Activated T-cell treated with anti-CD3 and anti-CD28 coated beads, Interleukin-2, amount 50 U/mL, for 48 hours (primary cell): ENCODE results near the gene KRT85.

Experiments used
- DNase-seq, 2 experiments: peaks; one replicate each; pipeline ENCODE4 v3.0.0-alpha.2; 2020

KRT85 gene

DNA sequence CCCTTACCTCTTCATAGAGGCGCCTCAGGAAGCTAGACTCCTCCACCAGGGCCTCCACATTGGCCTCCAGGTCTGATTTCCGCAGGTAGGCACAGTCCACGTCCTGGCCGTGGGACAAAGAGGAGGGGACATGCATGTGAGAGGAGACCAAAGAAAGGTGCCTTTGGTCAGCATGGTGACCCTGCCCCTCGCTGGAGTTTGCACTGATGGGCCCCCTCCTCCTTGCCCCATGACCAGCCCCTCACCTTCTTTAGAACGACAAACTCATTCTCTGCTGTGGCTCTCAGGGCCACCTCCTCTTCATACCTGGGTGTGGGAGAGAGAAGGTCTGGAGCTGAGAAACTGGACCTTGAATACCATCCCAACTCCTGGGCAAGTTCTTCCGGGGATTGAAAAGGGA lies 3.2 kb downstream of the KRT85 start:
- DNase-seq, result no peak

DNA sequence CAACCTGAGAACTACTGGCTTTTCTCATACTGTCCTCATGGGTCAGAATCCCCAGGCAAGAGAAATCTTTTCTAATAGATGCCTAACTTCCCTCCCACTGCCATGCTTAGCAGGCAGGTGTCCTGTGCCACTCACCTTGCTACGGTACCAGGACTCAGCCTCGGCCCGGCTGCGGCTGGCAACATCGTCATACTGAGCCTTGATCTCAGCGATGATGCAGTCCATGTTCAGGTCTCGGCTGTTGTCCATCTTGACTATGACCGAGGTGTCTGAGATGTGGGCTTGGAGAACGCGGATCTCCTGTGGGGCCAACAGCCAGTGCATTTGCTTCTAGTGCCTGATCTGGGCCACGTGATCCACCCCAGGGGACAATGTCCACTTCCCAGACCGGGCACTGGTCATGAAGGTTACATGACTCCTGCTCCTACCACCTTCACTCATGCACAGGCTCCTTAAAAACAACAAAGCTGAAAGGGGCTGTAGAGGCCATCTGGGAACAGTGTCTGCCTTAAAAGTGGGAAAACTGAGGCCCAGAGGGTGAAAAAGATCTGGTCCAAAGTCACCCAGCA lies 4.1 kb downstream of the KRT85 start:
- DNase-seq, result no peak

DNA sequence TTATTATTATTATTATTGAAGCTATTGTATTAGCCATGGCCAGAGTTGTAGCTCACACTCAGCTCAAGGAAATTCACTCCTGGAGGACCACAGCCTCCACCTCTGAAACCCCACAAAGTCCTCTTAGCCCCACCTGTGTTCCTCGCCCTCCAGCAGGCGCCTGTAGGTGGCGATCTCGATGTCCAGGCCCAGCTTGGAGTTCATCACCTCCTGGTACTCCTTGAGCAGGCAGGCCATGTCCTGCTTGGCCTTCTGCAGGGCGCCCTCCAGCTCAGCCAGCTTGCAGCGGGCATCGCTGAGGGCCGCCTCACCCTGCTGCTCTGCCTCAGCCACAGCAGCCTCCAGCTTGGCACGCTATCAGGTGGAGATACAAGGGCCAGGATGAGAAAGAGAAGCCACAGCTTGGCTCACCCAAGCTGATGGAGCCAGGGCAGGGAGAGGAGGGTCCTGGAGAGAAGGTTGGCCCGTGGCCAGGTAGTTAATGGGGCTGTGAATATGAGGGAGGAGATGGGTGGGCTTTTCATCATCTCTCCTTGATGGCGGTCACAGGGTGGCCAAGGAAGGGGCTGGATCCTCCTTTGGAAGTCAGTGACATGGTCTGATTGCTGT lies 5.1 kb downstream of the KRT85 start:
- DNase-seq, result peak in 1 of 2 experiments; percentile 32

DNA sequence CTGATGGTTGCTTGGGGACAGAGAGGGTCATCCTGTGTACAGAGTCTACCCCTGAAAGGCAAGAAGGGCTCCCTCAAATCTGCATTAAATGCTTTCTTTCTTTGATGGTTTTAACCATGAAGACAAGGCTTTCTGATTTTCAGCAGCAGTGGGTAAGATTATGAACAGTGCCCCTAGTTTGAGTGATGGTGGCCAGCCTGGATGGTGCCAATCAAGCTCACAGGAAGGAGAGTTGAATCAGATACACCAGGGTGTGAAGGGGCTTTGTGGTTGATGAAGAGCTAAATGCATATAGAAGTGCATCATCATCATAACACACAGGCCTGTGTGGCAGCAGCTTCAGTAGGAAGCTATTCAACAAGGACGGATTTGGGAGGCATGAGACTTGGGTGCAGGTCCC lies 5.7 kb downstream of the KRT85 start:
- no peak for DNase-seq

DNA sequence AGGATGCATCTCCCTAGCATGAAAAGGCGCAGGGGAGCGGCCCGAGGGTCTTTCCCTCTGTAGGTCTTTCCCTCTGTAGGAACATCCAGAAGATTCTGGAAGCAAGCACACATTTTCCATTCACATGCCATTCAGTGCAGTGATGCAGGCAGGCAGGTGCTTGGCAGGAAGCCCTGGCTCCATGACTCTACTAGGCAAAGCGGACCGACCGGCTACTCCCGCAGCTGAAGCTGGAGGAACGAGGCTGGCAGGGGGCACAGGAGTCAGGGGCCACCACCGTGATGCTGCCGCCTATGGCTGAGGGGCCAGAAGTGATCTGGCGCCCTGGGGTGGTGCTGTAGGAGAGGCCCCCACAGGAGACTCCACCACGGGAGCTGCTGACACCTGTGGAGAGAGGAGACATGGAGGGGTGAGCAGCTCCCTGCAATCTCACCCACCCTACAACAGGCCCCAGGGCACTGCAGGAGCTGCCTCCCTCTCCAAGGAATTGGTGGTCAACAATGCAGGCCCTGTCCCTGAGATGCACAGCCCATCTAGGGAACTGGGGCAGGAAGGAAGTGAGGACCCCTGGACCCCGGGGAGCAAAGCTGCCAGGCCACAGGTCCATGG lies 6.5 kb downstream of the KRT85 start:
- no peak for DNase-seq

DNA sequence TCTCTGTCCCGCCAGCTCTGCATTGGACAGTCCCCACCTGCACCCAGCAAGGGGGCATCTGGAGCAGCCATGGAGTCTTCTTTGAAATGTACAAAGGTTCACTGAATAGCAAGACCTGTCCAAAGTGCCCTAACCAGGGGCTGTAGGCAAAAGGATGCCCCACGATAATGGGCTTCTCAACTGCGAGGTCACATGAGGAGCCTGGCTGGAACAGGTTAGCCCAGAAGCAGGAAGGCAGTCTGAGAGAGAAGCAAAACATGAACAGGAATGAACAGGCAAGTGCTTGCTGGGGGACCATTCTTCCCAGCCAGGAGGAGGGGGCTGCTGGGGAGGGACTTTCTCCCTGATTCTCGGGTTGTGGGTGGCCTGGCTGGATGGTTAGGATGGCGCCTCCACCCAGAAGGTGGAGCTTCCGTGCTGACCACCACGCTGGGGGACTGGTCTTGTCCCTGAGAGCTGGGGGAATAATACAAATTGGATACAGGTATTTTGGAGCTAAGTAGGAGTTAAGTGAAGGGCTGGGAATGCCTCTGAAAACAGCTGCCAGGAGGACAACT lies 7.1 kb downstream of the KRT85 start:
- DNase-seq, result no peak

DNA sequence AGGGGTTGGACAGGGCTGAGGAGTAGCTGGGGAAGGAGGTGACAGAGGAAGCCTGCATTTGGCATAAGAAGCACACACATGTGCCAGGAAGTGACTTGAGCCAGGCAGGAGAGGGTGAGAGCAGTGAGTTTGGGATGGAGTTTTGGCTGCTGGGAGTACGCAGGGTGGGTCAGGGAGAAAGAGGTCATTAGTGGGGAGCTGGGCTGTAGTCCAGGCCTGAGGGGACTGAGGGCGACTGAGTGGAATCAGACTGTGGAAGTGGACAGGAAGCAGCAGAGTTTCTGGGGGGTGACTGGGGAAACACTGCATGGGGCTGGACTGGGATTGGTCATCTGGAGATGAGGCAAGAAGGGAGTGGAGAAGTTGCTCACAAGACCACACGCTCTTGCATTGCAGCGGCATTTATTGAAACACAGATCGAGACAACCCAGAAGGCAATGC lies 7.6 kb downstream of the KRT85 start:
- DNase-seq, result no peak

DNA sequence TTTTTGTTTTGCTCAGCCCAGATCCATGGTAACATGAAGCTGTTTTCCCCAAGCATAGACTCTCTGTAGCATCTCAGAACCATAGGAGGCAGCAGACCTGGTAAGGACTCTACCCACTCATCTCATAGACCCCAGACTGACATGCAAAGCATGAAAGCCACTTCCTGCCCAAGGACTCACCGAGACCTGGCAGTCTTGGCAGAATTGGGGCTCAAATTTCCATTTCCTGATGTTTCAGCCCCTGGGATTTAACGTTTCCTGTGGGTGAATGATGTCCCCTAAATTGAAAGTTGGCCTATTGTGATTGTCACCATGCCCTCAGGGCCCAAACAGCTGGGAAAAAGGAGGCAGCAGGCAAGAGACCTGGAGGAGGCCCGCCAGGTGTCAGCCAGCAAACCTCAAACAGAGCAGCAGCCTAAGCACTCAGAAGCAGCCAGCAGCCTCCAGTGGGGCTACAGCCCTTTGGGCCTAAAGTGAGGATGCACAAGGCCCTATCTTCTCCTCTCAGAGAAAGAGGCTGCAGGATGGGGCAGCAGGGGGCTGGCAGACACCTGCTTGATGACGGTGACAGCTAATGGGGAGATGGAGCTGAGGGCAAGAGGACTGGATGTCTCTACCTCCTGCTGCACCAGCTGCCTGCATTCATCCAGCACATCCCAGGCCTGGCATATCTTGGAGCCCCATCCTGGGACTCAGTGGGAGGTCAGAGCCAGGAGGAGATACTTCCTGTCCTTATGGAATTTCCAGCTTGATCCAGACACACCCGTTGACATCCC lies 8.5 kb downstream of the KRT85 start:
- DNase-seq, result peak; percentile 29 to 33

DNA sequence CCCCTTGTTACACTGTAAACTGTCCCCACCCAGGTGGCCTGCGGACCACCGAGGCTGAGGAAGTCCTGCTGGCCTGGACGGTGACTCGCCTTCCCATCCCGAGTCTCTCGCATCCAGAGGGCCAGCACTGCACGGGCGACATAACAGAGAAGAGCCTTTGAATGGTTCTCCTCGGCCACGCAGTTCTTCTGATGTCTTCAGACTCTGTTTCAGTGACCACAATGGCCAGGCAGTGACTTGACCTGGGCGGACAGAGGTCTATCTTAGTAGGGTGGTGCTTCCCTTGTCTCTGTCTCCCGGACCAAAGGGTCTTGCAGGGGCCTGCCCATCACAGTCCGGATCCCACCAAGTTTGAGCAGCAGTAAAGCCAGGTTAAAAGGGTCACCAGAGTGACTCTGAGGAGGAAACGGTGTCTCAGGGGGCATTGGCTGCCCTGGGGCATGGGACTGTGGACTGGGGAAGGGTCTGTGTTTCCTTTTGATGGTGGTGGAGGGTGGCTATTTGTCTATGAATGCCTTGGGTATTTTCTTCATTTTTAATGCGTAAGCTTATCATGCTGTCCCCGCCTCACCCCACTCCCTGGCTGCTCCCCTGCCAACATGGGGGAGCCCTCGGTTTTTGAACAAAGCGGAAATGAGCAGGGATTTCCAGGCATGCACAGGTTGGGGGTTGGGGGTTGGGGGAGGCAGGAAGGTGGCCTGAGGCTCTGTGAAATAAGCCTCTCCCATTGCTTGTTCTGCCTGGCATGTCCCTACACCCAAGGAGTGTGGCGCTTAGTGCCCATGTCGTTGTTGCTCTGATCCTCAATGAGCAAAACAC lies 10.3 kb downstream of the KRT85 start:
- no peak for DNase-seq

DNA sequence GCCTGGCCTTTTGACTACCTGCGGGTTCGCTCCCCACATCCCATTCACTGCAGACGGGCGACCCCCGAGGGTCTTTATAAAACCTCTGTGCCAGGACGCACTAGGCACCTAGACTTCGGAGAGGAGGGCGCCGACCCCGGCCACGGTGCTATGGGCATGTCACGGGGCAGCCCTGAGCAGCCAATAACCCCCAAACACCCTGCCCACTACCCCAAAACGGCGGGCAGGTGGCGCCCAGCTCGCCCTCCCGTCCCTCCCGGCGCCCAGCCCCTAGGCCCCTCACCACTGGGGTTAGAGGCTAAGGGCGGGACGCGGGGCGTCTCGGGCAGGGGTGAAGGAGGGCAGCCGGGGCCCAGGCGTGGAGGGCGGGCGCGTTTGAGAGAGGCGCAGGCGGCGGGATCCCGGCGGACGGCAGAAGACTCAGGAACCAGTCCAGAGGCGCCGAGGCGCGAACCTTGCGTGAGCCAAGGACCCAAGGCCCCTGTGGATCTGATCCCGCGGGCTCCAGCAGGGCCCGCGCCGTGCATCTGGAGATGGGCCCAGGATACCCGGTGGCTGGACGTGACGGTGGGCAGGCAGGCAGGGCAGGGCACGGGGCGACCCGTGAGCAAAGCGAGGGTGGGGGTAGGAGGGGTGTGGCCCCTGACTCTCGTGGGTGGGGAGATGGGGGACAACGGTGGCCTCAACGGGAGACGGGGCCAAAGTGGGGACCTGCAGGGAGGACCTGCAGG lies 11.1 kb downstream of the KRT85 start:
- DNase-seq, result no peak

DNA sequence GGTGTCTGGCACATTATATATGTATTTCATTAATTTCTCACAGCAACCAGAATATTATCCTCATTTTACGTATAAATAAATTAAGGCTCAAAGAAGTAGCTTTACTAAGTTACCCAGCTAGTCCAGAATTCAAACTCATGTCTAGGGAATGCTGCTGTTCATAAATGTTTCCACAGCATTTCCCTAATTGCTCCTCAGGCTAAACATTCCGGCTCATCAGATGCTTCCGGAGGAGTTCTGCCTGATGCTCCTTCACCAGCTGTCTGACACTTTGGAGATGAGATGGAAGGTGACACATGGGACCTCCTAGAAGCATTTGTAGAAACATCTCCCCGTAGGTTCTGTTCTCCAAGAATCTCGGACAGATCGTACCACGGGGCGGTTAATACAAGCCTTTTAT lies 12.1 kb downstream of the KRT85 start:
- no peak for DNase-seq

DNA sequence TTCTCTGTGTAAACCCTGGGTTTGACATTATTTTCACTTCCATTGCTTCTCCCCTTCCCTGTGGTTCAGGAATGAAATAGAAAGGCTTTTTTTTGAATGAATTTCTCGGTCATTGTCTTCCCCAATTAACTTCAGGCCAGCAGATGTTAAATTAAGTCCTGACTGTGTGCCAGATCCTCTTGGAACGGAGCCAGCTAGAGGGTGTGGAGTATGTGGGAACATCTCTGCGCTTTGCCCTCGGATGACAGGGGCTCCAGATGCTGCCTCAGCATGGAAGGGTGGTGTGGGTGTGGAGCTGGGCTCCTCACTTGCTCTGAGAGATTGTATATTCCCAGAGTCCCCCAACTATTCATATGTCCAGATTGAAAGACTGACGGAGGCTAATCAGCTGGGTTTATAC lies 13.1 kb downstream of the KRT85 start:
- no peak for DNase-seq

DNA sequence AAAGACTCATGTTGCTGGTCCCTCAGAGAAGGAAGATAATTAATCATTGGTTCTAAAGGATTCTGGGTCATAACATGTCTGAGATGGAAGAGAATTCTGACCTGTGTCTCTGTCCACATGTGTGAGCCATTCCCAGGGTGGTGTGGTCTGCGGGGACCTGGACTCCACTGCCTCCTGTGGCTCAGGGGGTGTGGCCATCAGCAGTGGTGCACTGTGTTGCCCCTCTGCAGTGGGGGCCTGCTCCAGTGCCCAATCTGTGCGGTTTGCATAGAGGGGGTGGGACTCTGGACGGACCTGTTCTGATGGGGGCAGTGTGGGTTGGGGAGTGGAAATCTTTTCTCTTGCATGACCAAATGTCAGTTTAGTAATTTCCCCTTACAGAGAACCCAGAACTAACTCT lies 13.5 kb downstream of the KRT85 start:
- DNase-seq, result no peak

DNA sequence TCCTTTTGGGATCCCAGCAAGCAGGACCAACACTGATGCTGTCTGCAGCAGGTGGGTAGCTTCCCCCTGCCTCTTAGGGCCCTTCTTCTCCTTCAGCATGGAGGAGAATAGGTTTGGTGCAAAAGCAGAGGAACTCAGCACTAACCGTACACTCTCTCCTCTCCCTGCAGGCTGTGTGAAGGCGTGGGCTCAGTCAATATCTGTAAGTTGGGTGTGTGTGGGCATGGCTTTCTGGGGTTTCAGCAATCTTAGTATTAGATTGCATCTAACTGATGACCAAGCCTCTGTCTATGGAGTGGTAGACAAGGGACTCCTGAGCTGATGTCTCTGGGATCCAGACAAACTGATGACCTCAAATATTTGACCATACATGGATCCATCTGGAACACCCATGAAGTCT lies 14.3 kb downstream of the KRT85 start:
- DNase-seq, result no peak

DNA sequence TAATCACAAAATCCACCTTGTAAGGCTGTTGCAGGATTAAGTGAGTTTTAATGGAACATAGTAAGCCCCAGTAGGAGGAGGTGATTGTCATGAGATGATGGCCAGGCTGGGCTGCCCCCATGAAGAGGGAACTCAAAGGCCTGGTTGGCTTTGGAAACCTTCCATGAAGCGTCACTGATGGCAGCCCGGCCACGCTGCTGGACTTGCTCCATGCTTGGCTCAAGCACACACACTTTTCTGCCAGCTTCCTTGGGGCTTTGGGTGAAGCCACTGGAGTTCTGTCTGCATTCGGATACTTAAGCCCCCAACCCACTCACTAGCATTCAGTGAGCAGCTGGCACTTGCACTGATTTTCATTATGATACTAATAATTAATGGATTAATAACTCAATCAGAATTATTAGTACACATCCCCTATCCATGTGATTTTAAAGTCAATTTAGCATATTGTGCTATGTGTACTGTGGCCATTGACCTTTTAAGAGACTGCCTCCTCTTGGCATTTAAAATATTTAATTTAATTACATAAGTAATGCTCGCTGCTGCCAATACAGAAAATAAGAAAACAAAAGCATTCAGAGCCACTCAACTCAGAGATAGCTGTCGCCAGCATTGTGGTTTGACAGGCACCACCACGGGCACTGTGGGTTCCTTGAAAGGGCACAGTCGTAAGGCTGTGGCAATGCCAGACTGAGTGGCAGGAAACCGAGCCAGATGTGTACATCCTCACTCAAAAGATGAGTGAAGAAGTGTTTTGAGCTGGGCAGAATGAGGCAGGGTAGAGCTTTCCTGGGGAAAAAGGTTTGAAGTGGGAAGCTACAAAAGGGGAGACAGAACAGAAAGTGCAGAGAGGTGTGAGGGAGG lies 15.9 kb downstream of the KRT85 start:
- peak; percentile 44 to 53 for DNase-seq

DNA sequence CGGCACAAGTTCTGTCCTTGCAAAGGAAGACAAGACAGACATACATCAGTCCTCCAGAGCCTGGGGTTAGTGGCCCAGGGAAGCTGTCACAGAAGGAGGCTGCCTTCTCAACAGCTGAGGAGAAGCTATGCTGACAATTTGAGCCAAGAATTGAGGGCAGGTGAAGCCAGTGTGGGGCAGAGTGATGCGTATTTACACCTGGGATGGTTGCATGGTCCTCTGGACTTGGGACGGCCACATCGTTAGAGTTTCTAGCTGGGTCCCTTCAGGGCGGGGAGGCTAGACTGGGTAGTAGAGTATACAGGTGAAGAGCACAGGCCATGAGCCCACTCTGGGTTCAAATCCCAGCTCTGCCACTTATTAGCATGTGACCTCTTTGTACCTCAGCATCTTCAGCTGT lies 16.5 kb downstream of the KRT85 start:
- no peak for DNase-seq

DNA sequence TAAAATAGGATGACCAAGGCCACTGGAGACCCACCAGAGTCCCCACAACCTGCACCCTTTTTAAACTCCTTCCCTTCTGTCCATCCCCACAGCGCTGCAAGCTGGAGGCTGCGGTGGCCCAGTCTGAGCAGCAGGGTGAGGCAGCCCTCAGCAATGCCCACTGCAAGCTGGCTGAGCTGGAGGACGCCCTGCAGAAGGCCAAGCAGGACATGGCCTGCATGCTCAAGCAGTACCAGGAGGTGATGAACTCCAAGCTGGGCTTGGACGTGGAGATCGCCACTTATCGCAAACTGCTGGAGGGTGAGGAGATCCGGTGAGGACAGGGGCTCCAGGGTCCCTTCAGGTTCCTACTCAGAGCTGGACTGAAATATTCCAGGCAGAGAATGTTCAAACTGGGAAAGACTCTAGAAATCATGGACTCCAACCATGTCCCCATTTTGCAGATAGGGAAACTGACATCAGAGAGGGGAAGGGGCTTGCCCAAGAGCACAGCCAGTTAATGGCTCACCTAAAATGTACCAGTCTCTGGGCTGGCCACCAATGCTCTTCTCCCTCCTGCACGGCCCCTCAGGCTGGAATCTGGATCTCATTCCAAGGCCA lies 17.2 kb downstream of the KRT85 start:
- no peak for DNase-seq

DNA sequence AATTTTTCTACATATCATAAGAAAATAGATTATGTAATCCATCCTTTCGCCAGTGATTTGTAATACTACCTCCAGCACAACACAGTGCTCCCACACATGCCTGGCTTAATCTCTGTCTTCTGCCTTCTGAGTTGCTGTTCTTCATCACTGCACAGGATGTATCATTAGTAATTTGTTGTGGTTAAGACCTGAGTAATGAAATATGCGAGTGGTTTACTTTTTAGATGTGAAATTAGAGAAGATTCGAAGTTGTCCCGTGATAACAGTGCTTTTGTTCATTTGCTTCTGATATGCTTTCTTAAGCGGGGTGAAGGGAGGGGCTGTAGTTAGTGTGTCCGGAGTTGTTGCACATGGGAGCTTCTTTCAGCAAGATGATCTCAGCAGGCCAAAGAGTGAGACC lies 18.1 kb downstream of the KRT85 start:
- DNase-seq, result no peak

DNA sequence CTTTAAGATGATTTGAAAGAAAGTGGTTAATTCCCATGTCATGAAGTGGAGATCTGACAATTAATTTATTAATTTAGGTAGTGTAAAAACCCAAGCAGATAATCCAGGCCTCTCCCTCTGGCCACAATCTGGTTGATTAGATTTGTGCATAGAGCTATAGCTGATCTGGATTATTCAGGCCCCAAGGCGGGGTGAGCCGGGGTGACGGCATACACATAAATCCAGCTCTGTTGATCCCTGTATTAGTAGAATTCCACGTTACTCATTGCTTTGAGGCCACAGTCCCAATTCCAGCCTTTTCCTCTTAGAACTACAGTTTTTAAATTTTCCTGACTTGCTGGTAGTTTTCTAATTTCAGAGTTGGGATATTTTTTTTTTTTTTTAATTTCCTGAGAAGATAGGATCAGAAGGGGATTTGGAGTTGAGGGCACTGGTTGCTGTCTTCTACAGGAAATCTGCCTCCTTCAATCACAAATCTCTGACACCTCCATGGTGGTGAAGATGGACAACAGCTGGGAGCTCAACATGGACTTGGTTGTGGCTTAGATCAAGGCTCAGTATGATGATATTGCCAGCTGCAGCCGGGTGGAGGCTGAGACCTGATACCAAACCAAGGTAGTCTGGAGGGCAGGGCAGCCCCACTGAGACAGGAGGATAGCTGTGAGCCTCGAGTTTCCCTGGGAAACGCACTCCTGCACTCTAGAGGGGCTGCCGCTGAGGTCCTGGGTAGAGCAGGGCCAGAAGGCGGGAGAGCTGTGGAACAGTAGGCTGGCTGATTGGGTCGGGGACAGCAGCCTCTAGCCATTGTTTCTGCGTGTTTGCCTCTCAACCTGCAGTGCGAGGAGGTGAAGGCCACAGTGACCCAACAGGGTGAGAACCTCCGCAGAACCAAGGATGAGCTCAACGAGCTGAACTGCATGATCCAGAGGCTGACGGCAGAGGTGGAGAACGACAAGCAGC lies 19.4 kb downstream of the KRT85 start:
- DNase-seq, result no peak
